ENCODE data around the gene GPRASP1.

DNA sequence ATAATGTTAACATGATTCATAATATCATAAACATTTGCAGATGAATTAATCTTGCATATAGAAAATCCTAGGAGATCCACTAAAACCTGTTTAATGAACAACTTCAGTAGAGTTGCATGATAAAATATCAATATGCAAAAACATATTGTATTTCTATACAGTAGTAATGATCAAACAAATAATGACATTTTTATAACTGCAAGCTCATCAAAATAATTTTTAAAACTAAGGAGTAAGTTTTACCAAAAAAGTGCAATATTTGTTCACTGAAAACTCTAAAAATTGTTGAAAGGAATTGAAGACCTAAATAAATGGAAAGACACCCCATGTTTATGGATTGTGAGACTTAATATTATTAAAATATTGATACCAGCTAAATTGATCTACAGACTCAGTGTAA is 45.0 kb downstream of the GPRASP1 start:
- TF ChIP-seq, protein P1, sequence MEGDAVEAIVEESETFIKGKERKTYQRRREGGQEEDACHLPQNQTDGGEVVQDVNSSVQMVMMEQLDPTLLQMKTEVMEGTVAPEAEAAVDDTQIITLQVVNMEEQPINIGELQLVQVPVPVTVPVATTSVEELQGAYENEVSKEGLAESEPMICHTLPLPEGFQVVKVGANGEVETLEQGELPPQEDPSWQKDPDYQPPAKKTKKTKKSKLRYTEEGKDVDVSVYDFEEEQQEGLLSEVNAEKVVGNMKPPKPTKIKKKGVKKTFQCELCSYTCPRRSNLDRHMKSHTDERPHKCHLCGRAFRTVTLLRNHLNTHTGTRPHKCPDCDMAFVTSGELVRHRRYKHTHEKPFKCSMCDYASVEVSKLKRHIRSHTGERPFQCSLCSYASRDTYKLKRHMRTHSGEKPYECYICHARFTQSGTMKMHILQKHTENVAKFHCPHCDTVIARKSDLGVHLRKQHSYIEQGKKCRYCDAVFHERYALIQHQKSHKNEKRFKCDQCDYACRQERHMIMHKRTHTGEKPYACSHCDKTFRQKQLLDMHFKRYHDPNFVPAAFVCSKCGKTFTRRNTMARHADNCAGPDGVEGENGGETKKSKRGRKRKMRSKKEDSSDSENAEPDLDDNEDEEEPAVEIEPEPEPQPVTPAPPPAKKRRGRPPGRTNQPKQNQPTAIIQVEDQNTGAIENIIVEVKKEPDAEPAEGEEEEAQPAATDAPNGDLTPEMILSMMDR (tag by site-specific recombination; IDR thresholded peaks at IDR 0.05), result no peak
- TF ChIP-seq, protein P2, sequence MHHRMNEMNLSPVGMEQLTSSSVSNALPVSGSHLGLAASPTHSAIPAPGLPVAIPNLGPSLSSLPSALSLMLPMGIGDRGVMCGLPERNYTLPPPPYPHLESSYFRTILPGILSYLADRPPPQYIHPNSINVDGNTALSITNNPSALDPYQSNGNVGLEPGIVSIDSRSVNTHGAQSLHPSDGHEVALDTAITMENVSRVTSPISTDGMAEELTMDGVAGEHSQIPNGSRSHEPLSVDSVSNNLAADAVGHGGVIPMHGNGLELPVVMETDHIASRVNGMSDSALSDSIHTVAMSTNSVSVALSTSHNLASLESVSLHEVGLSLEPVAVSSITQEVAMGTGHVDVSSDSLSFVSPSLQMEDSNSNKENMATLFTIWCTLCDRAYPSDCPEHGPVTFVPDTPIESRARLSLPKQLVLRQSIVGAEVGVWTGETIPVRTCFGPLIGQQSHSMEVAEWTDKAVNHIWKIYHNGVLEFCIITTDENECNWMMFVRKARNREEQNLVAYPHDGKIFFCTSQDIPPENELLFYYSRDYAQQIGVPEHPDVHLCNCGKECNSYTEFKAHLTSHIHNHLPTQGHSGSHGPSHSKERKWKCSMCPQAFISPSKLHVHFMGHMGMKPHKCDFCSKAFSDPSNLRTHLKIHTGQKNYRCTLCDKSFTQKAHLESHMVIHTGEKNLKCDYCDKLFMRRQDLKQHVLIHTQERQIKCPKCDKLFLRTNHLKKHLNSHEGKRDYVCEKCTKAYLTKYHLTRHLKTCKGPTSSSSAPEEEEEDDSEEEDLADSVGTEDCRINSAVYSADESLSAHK (tag by site-specific recombination; IDR thresholded peaks at IDR 0.05), result no peak
- TF ChIP-seq, protein P3, sequence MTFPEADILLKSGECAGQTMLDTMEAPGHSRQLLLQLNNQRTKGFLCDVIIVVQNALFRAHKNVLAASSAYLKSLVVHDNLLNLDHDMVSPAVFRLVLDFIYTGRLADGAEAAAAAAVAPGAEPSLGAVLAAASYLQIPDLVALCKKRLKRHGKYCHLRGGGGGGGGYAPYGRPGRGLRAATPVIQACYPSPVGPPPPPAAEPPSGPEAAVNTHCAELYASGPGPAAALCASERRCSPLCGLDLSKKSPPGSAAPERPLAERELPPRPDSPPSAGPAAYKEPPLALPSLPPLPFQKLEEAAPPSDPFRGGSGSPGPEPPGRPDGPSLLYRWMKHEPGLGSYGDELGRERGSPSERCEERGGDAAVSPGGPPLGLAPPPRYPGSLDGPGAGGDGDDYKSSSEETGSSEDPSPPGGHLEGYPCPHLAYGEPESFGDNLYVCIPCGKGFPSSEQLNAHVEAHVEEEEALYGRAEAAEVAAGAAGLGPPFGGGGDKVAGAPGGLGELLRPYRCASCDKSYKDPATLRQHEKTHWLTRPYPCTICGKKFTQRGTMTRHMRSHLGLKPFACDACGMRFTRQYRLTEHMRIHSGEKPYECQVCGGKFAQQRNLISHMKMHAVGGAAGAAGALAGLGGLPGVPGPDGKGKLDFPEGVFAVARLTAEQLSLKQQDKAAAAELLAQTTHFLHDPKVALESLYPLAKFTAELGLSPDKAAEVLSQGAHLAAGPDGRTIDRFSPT (tag by site-specific recombination; IDR thresholded peaks at IDR 0.05), result no peak
- TF ChIP-seq, protein P4, sequence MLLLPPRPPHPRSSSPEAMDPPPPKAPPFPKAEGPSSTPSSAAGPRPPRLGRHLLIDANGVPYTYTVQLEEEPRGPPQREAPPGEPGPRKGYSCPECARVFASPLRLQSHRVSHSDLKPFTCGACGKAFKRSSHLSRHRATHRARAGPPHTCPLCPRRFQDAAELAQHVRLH (tag by site-specific recombination; IDR thresholded peaks at IDR 0.05), result no peak
- TF ChIP-seq, protein P5, sequence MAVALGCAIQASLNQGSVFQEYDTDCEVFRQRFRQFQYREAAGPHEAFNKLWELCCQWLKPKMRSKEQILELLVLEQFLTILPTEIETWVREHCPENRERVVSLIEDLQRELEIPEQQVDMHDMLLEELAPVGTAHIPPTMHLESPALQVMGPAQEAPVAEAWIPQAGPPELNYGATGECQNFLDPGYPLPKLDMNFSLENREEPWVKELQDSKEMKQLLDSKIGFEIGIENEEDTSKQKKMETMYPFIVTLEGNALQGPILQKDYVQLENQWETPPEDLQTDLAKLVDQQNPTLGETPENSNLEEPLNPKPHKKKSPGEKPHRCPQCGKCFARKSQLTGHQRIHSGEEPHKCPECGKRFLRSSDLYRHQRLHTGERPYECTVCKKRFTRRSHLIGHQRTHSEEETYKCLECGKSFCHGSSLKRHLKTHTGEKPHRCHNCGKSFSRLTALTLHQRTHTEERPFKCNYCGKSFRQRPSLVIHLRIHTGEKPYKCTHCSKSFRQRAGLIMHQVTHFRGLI (tag by site-specific recombination; IDR thresholded peaks at IDR 0.05), result no peak
- TF ChIP-seq TCF7L2 (IDR thresholded peaks at IDR 0.05; ENCODE audit: borderline replicate concordance, low read depth, low read length), result no peak
- TF ChIP-seq ZNF248 (tag by site-specific recombination; IDR thresholded peaks at IDR 0.05), result no peak

All from HEK293 (cell line).